ENCODE measurements around the gene ABCA9.

Gene ABCA9

DNA sequence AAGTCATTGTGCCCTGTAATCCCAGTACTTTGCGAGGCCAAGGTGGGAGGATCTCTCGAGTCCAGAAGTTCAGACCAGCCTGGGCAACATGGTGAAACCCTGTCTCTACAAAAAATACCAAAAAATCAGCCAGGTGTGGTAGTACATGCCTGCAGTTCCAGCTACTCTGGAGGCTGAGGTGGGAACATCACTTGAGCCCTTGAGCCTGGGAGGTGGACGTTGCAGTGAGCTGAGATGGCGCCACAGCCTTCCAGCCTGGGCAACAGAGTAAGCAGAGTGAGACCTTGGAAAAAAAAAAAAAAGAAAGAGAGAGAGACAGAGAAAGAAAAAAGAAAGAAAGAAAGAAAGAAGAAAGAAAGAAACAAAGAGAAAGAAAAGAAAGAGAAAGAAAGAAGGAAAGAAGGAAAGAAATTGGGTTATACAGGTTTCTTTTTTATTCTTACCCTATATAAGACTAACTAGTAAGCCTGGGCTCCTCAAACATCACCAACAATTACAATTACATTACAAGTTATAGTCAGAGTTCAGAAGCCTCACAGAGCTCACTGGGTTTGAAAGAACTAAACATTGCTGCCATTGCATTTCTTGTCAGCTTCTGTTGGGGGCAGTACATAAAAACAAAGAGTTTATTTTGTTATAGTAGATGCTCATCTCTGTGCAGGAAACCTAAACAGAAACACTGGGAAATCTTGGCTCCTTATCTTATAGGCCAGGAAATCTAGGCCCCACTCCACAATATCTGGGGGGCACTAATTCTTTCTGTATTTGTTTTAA is 6.7 kb upstream of the ABCA9 start:
- no peaks in the 10 kb centered on the region for H3K27me3 ChIP-seq

DNA sequence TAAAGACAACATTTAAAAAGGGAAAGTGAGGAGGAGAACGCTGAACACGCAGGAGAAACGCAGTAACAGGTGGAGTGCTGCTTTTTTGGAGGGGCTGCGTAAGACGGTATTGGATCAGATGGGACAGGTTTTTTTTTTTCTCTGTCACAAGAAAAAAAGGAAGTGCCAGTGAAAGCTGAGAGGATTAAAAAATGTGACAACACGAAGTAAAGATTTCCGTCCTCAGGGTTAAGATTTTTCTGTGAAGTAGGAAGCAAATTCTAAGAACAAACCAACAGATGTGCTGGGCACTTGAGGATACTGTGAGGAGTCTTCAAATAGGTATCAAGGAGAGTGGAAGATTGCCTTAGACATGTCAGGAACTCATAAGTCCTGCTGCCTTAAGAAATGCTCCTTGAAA is 5.8 kb upstream of the ABCA9 start:
- no peaks in the 10 kb centered on the region for H3K9me3 ChIP-seq
- no peak for DNase-seq
- no peaks in the 10 kb centered on the region for H3K36me3 ChIP-seq
- H3K27me3 ChIP-seq, result no peaks in the 10 kb centered on the region
- no peak overlapping the region for H3K4me3 ChIP-seq (ENCODE audit: low read depth, low read length)
- H3K4me1 ChIP-seq, result no peaks in the 10 kb centered on the region
- no peak for TF ChIP-seq CTCF (IDR thresholded peaks at IDR 0.05; ENCODE audit: low read depth, low read length)

More for the DNA sequence above, 6.7 kb upstream of the ABCA9 start:
- no peaks in the 10 kb centered on the region for H3K36me3 ChIP-seq
- H3K9me3 ChIP-seq, result no peaks in the 10 kb centered on the region
- no peaks in the 10 kb centered on the region for H3K4me1 ChIP-seq
- no peak overlapping the region for H3K4me3 ChIP-seq (ENCODE audit: low read depth, low read length)
- TF ChIP-seq CTCF (IDR thresholded peaks at IDR 0.05; ENCODE audit: low read depth, low read length), result no peak
- no peak for DNase-seq

DNA sequence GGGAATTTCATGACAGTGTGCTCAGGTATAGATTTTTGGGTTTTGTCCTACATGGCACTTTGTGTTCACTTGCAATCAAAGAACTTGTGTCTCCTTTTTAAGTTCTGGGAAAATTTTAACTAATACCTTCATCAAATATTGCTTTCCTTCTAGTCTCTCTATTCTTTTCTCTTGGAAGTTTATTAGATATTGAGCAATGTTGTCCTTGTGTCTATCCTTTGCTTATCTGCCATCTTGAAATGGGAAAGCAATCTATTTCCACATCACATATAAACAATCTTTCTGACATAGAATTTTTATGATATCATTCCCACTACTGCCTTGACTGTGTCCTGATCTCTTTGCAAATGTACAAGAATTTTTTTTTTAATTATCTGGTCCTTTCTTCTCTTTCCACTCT is 4.4 kb upstream of the ABCA9 start:
- Histone ChIP-seq H3K36me3 (no peaks in the 10 kb centered on the region), H3K4me1 (no peaks in the 10 kb centered on the region), H3K9me3 (no peaks in the 10 kb centered on the region), H3K4me3 (ENCODE audit: low read depth, low read length) (no peak overlapping the region), H3K27me3 (no peaks in the 10 kb centered on the region)
- TF ChIP-seq CTCF (IDR thresholded peaks at IDR 0.05; ENCODE audit: low read depth, low read length), result no peak
- no peak for DNase-seq

DNA sequence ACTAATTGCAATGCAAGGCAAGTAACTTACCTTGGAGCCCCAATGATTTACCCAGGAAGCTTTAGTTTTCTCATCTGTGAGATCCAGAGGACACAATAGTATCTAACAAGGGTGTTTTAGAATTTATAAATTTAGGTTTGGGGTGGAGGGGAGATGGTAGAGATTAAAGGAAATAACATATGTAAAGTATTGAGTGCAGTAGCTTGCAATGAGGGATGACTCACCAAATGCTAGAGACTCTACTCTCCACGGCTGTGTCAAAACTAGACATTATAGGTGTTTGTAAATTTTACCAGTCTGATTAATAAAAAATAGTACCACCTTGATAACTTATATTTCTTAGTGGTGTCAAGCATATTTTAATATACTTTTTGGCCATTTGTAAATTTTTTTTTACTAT is 3.7 kb upstream of the ABCA9 start:
- no peak for DNase-seq
- Histone ChIP-seq H3K27me3 (no peaks in the 10 kb centered on the region), H3K4me3 (ENCODE audit: low read depth, low read length) (no peak overlapping the region), H3K4me1 (no peaks in the 10 kb centered on the region), H3K36me3 (no peaks in the 10 kb centered on the region), H3K9me3 (no peaks in the 10 kb centered on the region)
- TF ChIP-seq CTCF (IDR thresholded peaks at IDR 0.05; ENCODE audit: low read depth, low read length), result no peak

DNA sequence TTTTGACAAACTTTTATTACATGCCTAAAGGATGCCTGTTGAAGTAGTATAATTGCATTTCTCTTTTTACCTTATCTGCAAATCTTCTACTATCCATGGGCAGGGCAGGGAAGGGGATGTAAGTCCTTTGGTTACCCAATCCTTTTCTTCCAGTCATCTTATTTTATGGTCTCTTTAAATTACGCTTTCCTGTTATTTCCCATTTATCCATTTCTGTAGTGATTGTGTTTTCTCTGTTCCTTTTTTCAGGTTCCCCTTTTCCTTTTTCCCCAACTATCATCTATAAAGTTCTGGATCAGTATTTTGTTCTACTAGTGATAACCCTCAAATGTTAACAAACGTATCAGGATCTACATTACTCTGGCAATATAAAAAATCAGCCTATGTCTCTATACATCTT is 3.3 kb upstream of the ABCA9 start:
- Histone ChIP-seq H3K4me3 (ENCODE audit: low read depth, low read length) (no peak overlapping the region), H3K27me3 (no peaks in the 10 kb centered on the region), H3K36me3 (no peaks in the 10 kb centered on the region), H3K9me3 (no peaks in the 10 kb centered on the region), H3K4me1 (no peaks in the 10 kb centered on the region)
- TF ChIP-seq CTCF (IDR thresholded peaks at IDR 0.05; ENCODE audit: low read depth, low read length), result no peak
- no peak for DNase-seq

GRCh38 chr17:69062860-69063581 is 2.3 kb upstream of the ABCA9 start:
- DNase-seq, result no peak
- no peaks in the 10 kb centered on the region for H3K36me3 ChIP-seq
- no peaks in the 10 kb centered on the region for H3K27me3 ChIP-seq
- no peak overlapping the region for H3K4me3 ChIP-seq (ENCODE audit: low read depth, low read length)
- no peak for TF ChIP-seq CTCF (IDR thresholded peaks at IDR 0.05; ENCODE audit: low read depth, low read length)
- H3K9me3 ChIP-seq, result no peaks in the 10 kb centered on the region
- no peaks in the 10 kb centered on the region for H3K4me1 ChIP-seq

Measured in BE2C (cell line).